ENCODE measurements around the gene NARF. TPM values are rescaled to one million over a fixed set of nuclear protein-coding genes. Genes with fewer than 3 reads are reported as not detected.

Gene NARF
- total and polyA plus RNA-seq, 2 donors (not counting 3 experiments of a cell fraction or from before 2014, with no cell fraction given): 83.4 to 158 TPM

DNA sequence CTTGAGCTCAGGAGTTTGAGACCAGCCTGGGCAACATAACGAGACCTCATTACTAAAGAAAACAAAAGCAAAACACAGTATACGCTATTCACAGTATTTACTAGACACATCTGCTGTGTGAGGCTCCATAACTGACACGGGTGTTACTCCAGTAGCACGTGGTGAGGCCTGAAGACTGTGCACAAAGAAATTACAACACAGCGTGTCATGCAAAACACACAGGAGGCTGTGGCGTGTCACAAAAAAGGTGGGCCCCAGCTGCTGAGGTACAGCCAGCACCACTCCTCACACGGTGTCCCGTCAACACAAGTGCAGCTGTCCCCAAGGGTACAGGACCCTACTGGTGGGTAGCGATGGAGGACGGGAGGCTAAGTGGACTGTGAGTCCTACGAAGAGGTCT is 10.7 kb upstream of the NARF start:
- H3K36me3 ChIP-seq (ENCODE audit: control insufficient read depth in 2 of 2, extremely low read depth in 1 of 2, insufficient read depth in 2 of 2, low read length in 2 of 2): peaks cover 0 to 4% of the 10 kb centered on the region in 2 experiments
- no peak overlapping the region for H3K4me2 ChIP-seq (ENCODE audit: insufficient read depth, low read length)
- no peaks in the 10 kb centered on the region for H3K27me3 ChIP-seq (ENCODE audit: control insufficient read depth in 2 of 2, insufficient read depth in 2 of 2, low read length in 2 of 2)
- H3K4me1 ChIP-seq (ENCODE audit: control insufficient read depth, extremely low read depth, insufficient read depth, low read length): peaks cover 6% of the 10 kb centered on the region
- no peak overlapping the region for H3K9ac ChIP-seq (replicated peaks; ENCODE audit: extremely low read depth, insufficient read depth, low read length)
- no peak overlapping the region for H3K27ac ChIP-seq (ENCODE audit: insufficient read depth, low read depth, low read length)
- dilution Hi-C loops (cut with MboI; ENCODE audit: extremely low pct_ligation_motif_present, low sequenced_read_pairs): no loop called here
- intact Hi-C loops (cut with micrococcal nuclease): no loop called here
- no peaks in the 10 kb centered on the region for H4K20me1 ChIP-seq (replicated peaks; ENCODE audit: control insufficient read depth, extremely low read depth, insufficient read depth, low read length)
- no peak overlapping the region for H2AFZ ChIP-seq (ENCODE audit: low read depth, low read length)
- ChIA-PET CTCF (interaction anchor here (1.1 kb wide), 1 partner anchor 23 kb away, joined by 3 read pairs; no protein-coding TSS in a partner anchor), POLR2A (no interaction called here)
- TF ChIP-seq GATA2 (IDR thresholded peaks at IDR 0.05; ENCODE audit: insufficient read depth, insufficient read length, low read depth, low read length): no peak
- no peak for TF ChIP-seq MYC (IDR thresholded peaks at IDR 0.05; ENCODE audit: low read depth, low read length)
- no peak for TF ChIP-seq FOS (IDR thresholded peaks at IDR 0.05; ENCODE audit: borderline replicate concordance, insufficient read depth, low read length)
- TF ChIP-seq POLR2A (IDR thresholded peaks at IDR 0.05; ENCODE audit: low read depth, low read length): no peak
- TF ChIP-seq POLR2AphosphoS5 (IDR thresholded peaks at IDR 0.05; ENCODE audit: insufficient read depth, low read depth, low read length): no peak
- TF ChIP-seq, protein P1, sequence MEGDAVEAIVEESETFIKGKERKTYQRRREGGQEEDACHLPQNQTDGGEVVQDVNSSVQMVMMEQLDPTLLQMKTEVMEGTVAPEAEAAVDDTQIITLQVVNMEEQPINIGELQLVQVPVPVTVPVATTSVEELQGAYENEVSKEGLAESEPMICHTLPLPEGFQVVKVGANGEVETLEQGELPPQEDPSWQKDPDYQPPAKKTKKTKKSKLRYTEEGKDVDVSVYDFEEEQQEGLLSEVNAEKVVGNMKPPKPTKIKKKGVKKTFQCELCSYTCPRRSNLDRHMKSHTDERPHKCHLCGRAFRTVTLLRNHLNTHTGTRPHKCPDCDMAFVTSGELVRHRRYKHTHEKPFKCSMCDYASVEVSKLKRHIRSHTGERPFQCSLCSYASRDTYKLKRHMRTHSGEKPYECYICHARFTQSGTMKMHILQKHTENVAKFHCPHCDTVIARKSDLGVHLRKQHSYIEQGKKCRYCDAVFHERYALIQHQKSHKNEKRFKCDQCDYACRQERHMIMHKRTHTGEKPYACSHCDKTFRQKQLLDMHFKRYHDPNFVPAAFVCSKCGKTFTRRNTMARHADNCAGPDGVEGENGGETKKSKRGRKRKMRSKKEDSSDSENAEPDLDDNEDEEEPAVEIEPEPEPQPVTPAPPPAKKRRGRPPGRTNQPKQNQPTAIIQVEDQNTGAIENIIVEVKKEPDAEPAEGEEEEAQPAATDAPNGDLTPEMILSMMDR (IDR thresholded peaks at IDR 0.05; ENCODE audit: extremely low read depth in 1 of 2, insufficient read depth in 1 of 2, low read depth in 1 of 2, low read length in 2 of 2): no peak
- no peak for TF ChIP-seq JUN (IDR thresholded peaks at IDR 0.05; ENCODE audit: borderline replicate concordance, insufficient read depth, insufficient read length, low read depth)
- TF ChIP-seq EZH2 (IDR thresholded peaks at IDR 0.05; ENCODE audit: borderline replicate concordance, low read depth, low read length, severe bottlenecking): no peak
- TF ChIP-seq, protein P2, sequence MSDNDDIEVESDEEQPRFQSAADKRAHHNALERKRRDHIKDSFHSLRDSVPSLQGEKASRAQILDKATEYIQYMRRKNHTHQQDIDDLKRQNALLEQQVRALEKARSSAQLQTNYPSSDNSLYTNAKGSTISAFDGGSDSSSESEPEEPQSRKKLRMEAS (IDR thresholded peaks at IDR 0.05; ENCODE audit: insufficient read depth, insufficient read length): no peak
- FAIRE-seq (no peak), DNase-seq (ENCODE audit: low read depth, low spot score) (no peak)
- H3K79me2 ChIP-seq (ENCODE audit: control insufficient read depth, insufficient read depth, low read length): peaks cover 3% of the 10 kb centered on the region
- H3K9me3 ChIP-seq (replicated peaks; ENCODE audit: control insufficient read depth, insufficient read depth, low read length): no peaks in the 10 kb centered on the region
- no TSS peak for BruUV-seq (replicated peaks)
- no peaks in the 10 kb centered on the region for H3K9me1 ChIP-seq (replicated peaks; ENCODE audit: control insufficient read depth, extremely low read depth, insufficient read depth, low read length)
- H3K4me3 ChIP-seq (replicated peaks in 1 of 3; ENCODE audit: insufficient read depth in 1 of 3, low read depth in 1 of 3, low read length in 3 of 3): no peak overlapping the region

All from endothelial cell of umbilical vein (primary cell).